Adipocyte (in vitro differentiated cells): ENCODE results near the gene IGFL3.

Experiments
- DNase-seq: peaks from one replicate; pipeline ENCODE4 v3.0.0-alpha.2; 2015; ENCODE audit warnings: low read depth
- H3K27me3 ChIP-seq: replicated peaks from 2 replicates; pipeline ENCODE4 v1.7.0; 2013; ENCODE audit warnings: mild to moderate bottlenecking, low read length, moderate library complexity; ENCODE audit not compliant: control insufficient read depth, insufficient read depth
- H3K36me3 ChIP-seq: 2 replicates; pipeline ENCODE4 v1.7.0; 2013; ENCODE audit warnings: low read length, mild to moderate bottlenecking, moderate library complexity; ENCODE audit not compliant: control insufficient read depth, insufficient read depth, severe bottlenecking
- H3K4me1 ChIP-seq: 2 replicates; pipeline ENCODE4 v1.7.0; 2013; ENCODE audit warnings: mild to moderate bottlenecking, low read length, moderate library complexity; ENCODE audit not compliant: control insufficient read depth, insufficient read depth
- H3K4me3 ChIP-seq: 2 replicates; pipeline ENCODE4 v1.7.0; 2013; ENCODE audit warnings: mild to moderate bottlenecking, low read length, moderate library complexity
- H3K9ac ChIP-seq: 2 replicates; pipeline ENCODE4 v1.7.0; 2013; ENCODE audit warnings: mild to moderate bottlenecking, low read length, moderate library complexity
- H3K9me3 ChIP-seq: 2 replicates; pipeline ENCODE4 v1.7.0; 2013; ENCODE audit warnings: mild to moderate bottlenecking, low read length, moderate library complexity; ENCODE audit not compliant: control insufficient read depth

The IGFL3 gene

GRCh38 chr19:46144756-46145155 lies 20.3 kb upstream of the IGFL3 start:
- Histone ChIP-seq H3K27me3 (peaks cover 31% of the 10 kb centered on the region), H3K36me3 (no peaks in the 10 kb centered on the region), H3K4me3 (no peak overlapping the region), H3K9me3 (peaks cover 10% of the 10 kb centered on the region), H3K4me1 (no peaks in the 10 kb centered on the region), H3K9ac (no peak overlapping the region)
- DNase-seq, result no peak

GRCh38 chr19:46142294-46142693 lies 17.8 kb upstream of the IGFL3 start:
- H3K9me3 ChIP-seq, result peaks cover 10% of the 10 kb centered on the region
- H3K4me3 ChIP-seq, result no peak overlapping the region
- DNase-seq, result no peak

GRCh38 chr19:46141421-46141820 lies 16.9 kb upstream of the IGFL3 start:
- DNase-seq, result no peak
- H3K4me3 ChIP-seq, result no peak overlapping the region

More at GRCh38 chr19:46142294-46142693, 17.8 kb upstream of the IGFL3 start:
- Histone ChIP-seq H3K27me3 (peaks cover 11% of the 10 kb centered on the region), H3K4me1 (no peaks in the 10 kb centered on the region), H3K9ac (no peak overlapping the region), H3K36me3 (no peaks in the 10 kb centered on the region)

GRCh38 chr19:46137915-46138473 lies 13.5 kb upstream of the IGFL3 start:
- DNase-seq, result no peak
- no peaks in the 10 kb centered on the region for H3K36me3 ChIP-seq
- peaks cover 14% of the 10 kb centered on the region for H3K4me1 ChIP-seq
- peaks cover 4% of the 10 kb centered on the region for H3K27me3 ChIP-seq
- no peaks in the 10 kb centered on the region for H3K9me3 ChIP-seq
- H3K4me3 ChIP-seq, result no peak overlapping the region
- H3K9ac ChIP-seq, result no peak overlapping the region

More at GRCh38 chr19:46141421-46141820, 16.9 kb upstream of the IGFL3 start:
- H3K36me3 ChIP-seq, result no peaks in the 10 kb centered on the region
- H3K4me1 ChIP-seq, result no peaks in the 10 kb centered on the region
- no peak overlapping the region for H3K9ac ChIP-seq
- peaks cover 4% of the 10 kb centered on the region for H3K9me3 ChIP-seq
- peaks cover 4% of the 10 kb centered on the region for H3K27me3 ChIP-seq

- no peaks in the 10 kb centered on the region for H3K27me3 ChIP-seq
- peaks cover 1% of the 10 kb centered on the region for H3K9me3 ChIP-seq
- H3K4me1 ChIP-seq, result peaks cover 19% of the 10 kb centered on the region
- DNase-seq, result no peak
- H3K36me3 ChIP-seq, result no peaks in the 10 kb centered on the region
- peak overlapping the region; percentile 19 for H3K4me3 ChIP-seq
- no peak overlapping the region for H3K9ac ChIP-seq
These were observed 10.0 kb upstream of the IGFL3 start for GRCh38 chr19:46134527-46134926.

- H3K36me3 ChIP-seq, result no peaks in the 10 kb centered on the region
- peak overlapping the region; percentile 65 for H3K9ac ChIP-seq
- DNase-seq, result no peak
- H3K9me3 ChIP-seq, result peaks cover 4% of the 10 kb centered on the region
- peaks cover 19% of the 10 kb centered on the region for H3K4me1 ChIP-seq
- H3K27me3 ChIP-seq, result no peaks in the 10 kb centered on the region
- H3K4me3 ChIP-seq, result peak overlapping the region; percentile 19
These were observed 9.3 kb upstream of the IGFL3 start for GRCh38 chr19:46133777-46134241.

GRCh38 chr19:46133101-46133627 lies 8.7 kb upstream of the IGFL3 start:
- H3K4me3 ChIP-seq, result peak overlapping the region; percentile 2
- DNase-seq, result peak; percentile 53
- H3K9ac ChIP-seq, result peak overlapping the region; percentile 65
- H3K27me3 ChIP-seq, result no peaks in the 10 kb centered on the region
- peaks cover 19% of the 10 kb centered on the region for H3K4me1 ChIP-seq
- H3K9me3 ChIP-seq, result peaks cover 4% of the 10 kb centered on the region
- H3K36me3 ChIP-seq, result no peaks in the 10 kb centered on the region

- H3K9me3 ChIP-seq, result peaks cover 4% of the 10 kb centered on the region
- H3K9ac ChIP-seq, result peak overlapping the region; percentile 0
- H3K27me3 ChIP-seq, result no peaks in the 10 kb centered on the region
- H3K36me3 ChIP-seq, result no peaks in the 10 kb centered on the region
- H3K4me3 ChIP-seq, result peak overlapping the region; percentile 2
- no peak for DNase-seq
- H3K4me1 ChIP-seq, result peaks cover 19% of the 10 kb centered on the region
These were observed 8.1 kb upstream of the IGFL3 start for GRCh38 chr19:46132508-46133100.

GRCh38 chr19:46131485-46132143 lies 7.1 kb upstream of the IGFL3 start:
- Histone ChIP-seq H3K27me3 (no peaks in the 10 kb centered on the region), H3K36me3 (no peaks in the 10 kb centered on the region), H3K9ac (no peak overlapping the region), H3K4me3 (no peak overlapping the region), H3K9me3 (peaks cover 4% of the 10 kb centered on the region), H3K4me1 (peaks cover 19% of the 10 kb centered on the region)
- DNase-seq, result no peak

- Histone ChIP-seq H3K4me1 (no peaks in the 10 kb centered on the region), H3K27me3 (peaks cover 16% of the 10 kb centered on the region), H3K9me3 (peaks cover 4% of the 10 kb centered on the region), H3K36me3 (no peaks in the 10 kb centered on the region), H3K4me3 (no peak overlapping the region), H3K9ac (no peak overlapping the region)
- no peak for DNase-seq
These were observed 1.6 kb upstream of the IGFL3 start for GRCh38 chr19:46126086-46126580.

GRCh38 chr19:46125447-46125846 lies 959 bp upstream of the IGFL3 start:
- H3K36me3 ChIP-seq, result no peaks in the 10 kb centered on the region
- H3K4me1 ChIP-seq, result no peaks in the 10 kb centered on the region
- H3K27me3 ChIP-seq, result peaks cover 16% of the 10 kb centered on the region
- H3K4me3 ChIP-seq, result no peak overlapping the region
- H3K9me3 ChIP-seq, result peaks cover 4% of the 10 kb centered on the region
- no peak overlapping the region for H3K9ac ChIP-seq
- no peak for DNase-seq
